H9 (cell line): Measurements from ENCODE around the gene PPP2R2B. TPM values are rescaled to one million over a fixed set of nuclear protein-coding genes. Genes with fewer than 3 reads are reported as not detected.

Experiments
- DNase-seq: peaks from one replicate; pipeline ENCODE4 v3.0.0-alpha.2; 2017
- H2AFZ ChIP-seq: one replicate; pipeline ENCODE4 v1.6.1; 2013; ENCODE audit warnings: mild to moderate bottlenecking, low read length, control low read depth, moderate library complexity
- H2AK5ac ChIP-seq: 2 replicates; pipeline ENCODE4 v1.6.1; 2013; ENCODE audit warnings: low read length, control low read depth, mixed read lengths; ENCODE audit not compliant: insufficient read length
- H2BK120ac ChIP-seq: one replicate; pipeline ENCODE4 v1.6.1; 2013; ENCODE audit warnings: low read depth, mild to moderate bottlenecking, low read length, control low read depth, inconsistent platforms; ENCODE audit not compliant: poor library complexity, severe bottlenecking
- H2BK12ac ChIP-seq: 2 replicates; pipeline ENCODE4 v1.6.1; 2013; ENCODE audit warnings: low read length, control low read depth, mixed read lengths, low read depth; ENCODE audit not compliant: insufficient read length
- H2BK15ac ChIP-seq: 2 replicates; pipeline ENCODE4 v1.6.1; 2013; ENCODE audit warnings: low read depth, low read length, control low read depth
- H2BK20ac ChIP-seq: one replicate; pipeline ENCODE4 v1.6.1; 2013; ENCODE audit warnings: low read depth, mild to moderate bottlenecking, low read length, control low read depth, inconsistent platforms; ENCODE audit not compliant: poor library complexity, severe bottlenecking
- H2BK5ac ChIP-seq: 2 replicates; pipeline ENCODE4 v1.6.1; 2013; ENCODE audit warnings: low read length, control low read depth, mixed read lengths; ENCODE audit not compliant: insufficient read length
- H3K14ac ChIP-seq: 2 replicates; pipeline ENCODE4 v1.6.1; 2013; ENCODE audit warnings: low read length, control low read depth; ENCODE audit not compliant: insufficient read depth
- H3K18ac ChIP-seq: 2 replicates; pipeline ENCODE4 v1.6.1; 2013; ENCODE audit warnings: low read depth, mild to moderate bottlenecking, mixed read lengths, low read length, control low read depth; ENCODE audit not compliant: insufficient read length
- H3K23ac ChIP-seq: 2 replicates; pipeline ENCODE4 v1.6.1; 2013; ENCODE audit warnings: low read length, control low read depth, mixed read lengths, low read depth; ENCODE audit not compliant: insufficient read length
- H3K23me2 ChIP-seq: 2 replicates; pipeline ENCODE4 v1.6.1; 2013; ENCODE audit warnings: low read depth, mild to moderate bottlenecking, mixed read lengths, low read length, control low read depth; ENCODE audit not compliant: insufficient read length, poor library complexity, severe bottlenecking
- H3K27ac ChIP-seq: 2 replicates; pipeline ENCODE4 v1.5.1; 2013; ENCODE audit warnings: low read length, control low read depth, mixed read lengths, low read depth; ENCODE audit not compliant: insufficient read length
- H3K27me3 ChIP-seq: 2 replicates; pipeline ENCODE4 v1.6.1; 2013; ENCODE audit warnings: low read length, control low read depth, inconsistent platforms; ENCODE audit not compliant: insufficient read depth
- H3K4ac ChIP-seq: 2 replicates; pipeline ENCODE4 v1.6.1; 2013; ENCODE audit warnings: low read depth, mild to moderate bottlenecking, control low read depth, inconsistent platforms, low read length, moderate library complexity
- H3K4me1 ChIP-seq: 2 replicates; pipeline ENCODE4 v1.6.1; 2013; ENCODE audit warnings: low read length, control low read depth, inconsistent platforms; ENCODE audit not compliant: insufficient read depth
- H3K4me2 ChIP-seq: 2 replicates; pipeline ENCODE4 v1.6.1; 2013; ENCODE audit warnings: low read length, control low read depth, mixed read lengths; ENCODE audit not compliant: insufficient read length, insufficient read depth
- H3K56ac ChIP-seq: 2 replicates; pipeline ENCODE4 v1.6.1; 2013; ENCODE audit warnings: low read depth, mild to moderate bottlenecking, mixed read lengths, low read length, control low read depth; ENCODE audit not compliant: insufficient read length
- H3K79me1 ChIP-seq: 2 replicates; pipeline ENCODE4 v1.6.1; 2013; ENCODE audit warnings: low read depth, mild to moderate bottlenecking, moderate library complexity, low read length, control low read depth, inconsistent platforms; ENCODE audit not compliant: insufficient read depth, poor library complexity, severe bottlenecking
- H3K79me2 ChIP-seq: 2 replicates; pipeline ENCODE4 v1.6.1; 2013; ENCODE audit warnings: low read length, control low read depth, inconsistent platforms; ENCODE audit not compliant: insufficient read depth
- H3K9ac ChIP-seq: 2 replicates; pipeline ENCODE4 v1.6.1; 2013; ENCODE audit warnings: low read length, control low read depth, mixed read lengths; ENCODE audit not compliant: insufficient read length; ENCODE audit errors: extremely low read depth
- H3K9me3 ChIP-seq: one replicate; pipeline ENCODE4 v1.6.1; 2013; ENCODE audit warnings: low read depth, low read length, inconsistent platforms; ENCODE audit not compliant: control insufficient read depth
- H3T11ph ChIP-seq: one replicate; pipeline ENCODE4 v1.6.1; 2013; ENCODE audit warnings: mild to moderate bottlenecking, low read length, control low read depth, inconsistent platforms
- H4K20me1 ChIP-seq: one replicate; pipeline ENCODE4 v1.6.1; 2013; ENCODE audit not compliant: control insufficient read depth, insufficient read length, insufficient read depth
- H4K5ac ChIP-seq: 2 replicates; pipeline ENCODE4 v1.6.1; 2013; ENCODE audit warnings: low read depth, mild to moderate bottlenecking, mixed read lengths, low read length, control low read depth; ENCODE audit not compliant: insufficient read length
- H4K8ac ChIP-seq: replicated peaks from 2 replicates; pipeline ENCODE4 v1.6.1; 2013; ENCODE audit warnings: low read length, control low read depth, mixed read lengths, low read depth; ENCODE audit not compliant: insufficient read length
- H4K91ac ChIP-seq: 2 replicates; pipeline ENCODE4 v1.6.1; 2013; ENCODE audit warnings: low read depth, mild to moderate bottlenecking, moderate library complexity, mixed read lengths, low read length, control low read depth; ENCODE audit not compliant: insufficient read length
- H3K27ac Mint-ChIP-seq, 3 experiments: 2 replicates in 2 of 3; 3 replicates in 1 of 3; pipeline ENCODE4 v1.8.0; 2020 to 2021; ENCODE audit warnings: mixed read lengths in 3 of 3, mild to moderate bottlenecking in 1 of 3, moderate library complexity in 1 of 3
- H3K27me3 Mint-ChIP-seq: 2 replicates; pipeline ENCODE4 v1.8.0; 2021; ENCODE audit warnings: low read depth, mild to moderate bottlenecking, moderate library complexity, mixed read lengths
- H3K36me3 Mint-ChIP-seq, 3 experiments: 2 replicates in 2 of 3; 3 replicates in 1 of 3; pipeline ENCODE4 v1.8.0; 2020 to 2021; ENCODE audit warnings: low read depth in 3 of 3, mixed read lengths in 3 of 3; ENCODE audit not compliant: insufficient read depth in 1 of 3
- H3K4me1 Mint-ChIP-seq, 2 experiments: 2 replicates each; pipeline ENCODE4 v1.8.0; 2020; ENCODE audit warnings: mixed read lengths in 2 of 2
- H3K4me3 Mint-ChIP-seq, 2 experiments: 2 replicates in 1 of 2; 3 replicates in 1 of 2; pipeline ENCODE4 v1.8.0; 2020 to 2021; ENCODE audit warnings: mild to moderate bottlenecking in 2 of 2, mixed read lengths in 2 of 2, moderate library complexity in 1 of 2
- H3K9me3 Mint-ChIP-seq, 2 experiments: 2 replicates in 1 of 2; 3 replicates in 1 of 2; pipeline ENCODE4 v1.8.0; 2020; ENCODE audit warnings: mild to moderate bottlenecking in 2 of 2, mixed read lengths in 2 of 2, moderate library complexity in 1 of 2
- WGBS: extraction: QIAGEN DNeasy Blood & Tissue Kit; methylation state at CpG from one replicate; pipeline ENCODE4 v1.1.7; 2013; ENCODE audit warnings: missing lambda C conversion rate, low lambda C conversion rate, mixed read lengths; ENCODE audit not compliant: insufficient read length; ENCODE audit errors: extremely low coverage; 5-methylcytosine and 5-hydroxymethylcytosine counted together
- total RNA-seq: library from RNA; stranded (reverse); gene quantifications from 2 replicates; pipeline ENCODE4 v1.2.1, GENCODE V29; 2021
- TF ChIP-seq, protein P1 (sequence below): fragments of 200-600 bp; sonication (generic); conservative IDR thresholded peaks from 3 replicates; pipeline ENCODE4 v1.8.0; 2021; ENCODE audit warnings: antibody characterized with exemption, mild to moderate bottlenecking

The PPP2R2B gene
- total RNA-seq, 1 experiment from 2014 or later: 14.3 TPM

DNA sequence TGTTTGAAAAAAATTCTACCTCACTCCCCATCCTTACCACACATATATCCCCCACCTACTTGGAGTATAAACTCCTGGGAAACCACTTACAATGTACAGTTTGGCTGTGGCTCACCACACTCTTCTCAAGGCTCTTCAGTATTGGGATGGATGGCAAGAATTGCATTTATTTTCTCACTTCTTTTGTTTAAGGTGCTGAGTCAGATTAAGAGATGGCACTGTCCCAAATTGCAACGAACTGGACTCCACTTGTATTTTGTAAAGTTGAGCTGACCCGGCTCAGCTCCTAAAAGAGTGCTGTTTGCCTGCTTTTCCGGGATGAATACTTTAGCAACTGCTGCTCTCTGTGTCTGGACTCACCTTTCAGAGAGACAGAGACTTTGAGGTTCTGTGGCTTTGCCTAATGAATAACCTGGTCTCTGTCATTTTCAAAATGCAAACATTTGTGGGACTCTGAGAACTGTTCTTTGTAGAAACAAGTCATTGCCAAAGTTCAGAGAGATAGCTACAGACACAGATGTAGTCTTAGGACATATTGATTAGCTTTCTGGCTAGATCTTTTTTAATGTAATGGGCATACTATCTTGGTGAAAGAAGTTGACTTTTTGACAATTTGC lies 42.2 kb downstream of the PPP2R2B start:
- no peaks in the 10 kb centered on the region for H3K23me2 ChIP-seq
- no peaks in the 10 kb centered on the region for H3K27me3 Mint-ChIP-seq
- no peaks in the 10 kb centered on the region for H3K9me3 ChIP-seq
- no peak overlapping the region for H3K14ac ChIP-seq
- no peak overlapping the region for H2AK5ac ChIP-seq
- H3K4me1 ChIP-seq: no peaks in the 10 kb centered on the region; the same call in 1 of the 2 replicates
- no peak overlapping the region for H4K8ac ChIP-seq
- H4K91ac ChIP-seq: no peak overlapping the region
- H3K27ac ChIP-seq: no peak overlapping the region
- no peak overlapping the region for H3K4me2 ChIP-seq
- no peak overlapping the region for H2BK5ac ChIP-seq
- H4K20me1 ChIP-seq: no peaks in the 10 kb centered on the region
- no peak overlapping the region for H4K5ac ChIP-seq
- no peak overlapping the region for H2BK20ac ChIP-seq
- no peak overlapping the region for H3K23ac ChIP-seq
- peaks cover 4 to 7% of the 10 kb centered on the region in 2 experiments; a peak in 4 of 5 replicates for H3K9me3 Mint-ChIP-seq
- no peaks in the 10 kb centered on the region for H3K79me2 ChIP-seq
- H2BK12ac ChIP-seq: no peak overlapping the region
- H2AFZ ChIP-seq: no peak overlapping the region
- no peak overlapping the region for H3K18ac ChIP-seq
- no peak overlapping the region for H3K9ac ChIP-seq
- H2BK120ac ChIP-seq: no peak overlapping the region
- peaks cover 0 to 9% (median 7%) of the 10 kb centered on the region in 3 experiments; a peak in 6 of 7 replicates for H3K36me3 Mint-ChIP-seq
- H3K79me1 ChIP-seq: no peaks in the 10 kb centered on the region
- H3K4me3 Mint-ChIP-seq: no peak overlapping the region
- no peaks in the 10 kb centered on the region for H3K27me3 ChIP-seq
- peaks cover 19 to 24% of the 10 kb centered on the region in 2 experiments for H3K4me1 Mint-ChIP-seq
- WGBS: no CpG with 5 or more reads among the region's 3 CpGs
- H3K27ac Mint-ChIP-seq: no peak overlapping the region
- H3T11ph ChIP-seq: no peak overlapping the region
- no peak for DNase-seq
- H3K56ac ChIP-seq: no peak overlapping the region
- TF ChIP-seq, protein P1, sequence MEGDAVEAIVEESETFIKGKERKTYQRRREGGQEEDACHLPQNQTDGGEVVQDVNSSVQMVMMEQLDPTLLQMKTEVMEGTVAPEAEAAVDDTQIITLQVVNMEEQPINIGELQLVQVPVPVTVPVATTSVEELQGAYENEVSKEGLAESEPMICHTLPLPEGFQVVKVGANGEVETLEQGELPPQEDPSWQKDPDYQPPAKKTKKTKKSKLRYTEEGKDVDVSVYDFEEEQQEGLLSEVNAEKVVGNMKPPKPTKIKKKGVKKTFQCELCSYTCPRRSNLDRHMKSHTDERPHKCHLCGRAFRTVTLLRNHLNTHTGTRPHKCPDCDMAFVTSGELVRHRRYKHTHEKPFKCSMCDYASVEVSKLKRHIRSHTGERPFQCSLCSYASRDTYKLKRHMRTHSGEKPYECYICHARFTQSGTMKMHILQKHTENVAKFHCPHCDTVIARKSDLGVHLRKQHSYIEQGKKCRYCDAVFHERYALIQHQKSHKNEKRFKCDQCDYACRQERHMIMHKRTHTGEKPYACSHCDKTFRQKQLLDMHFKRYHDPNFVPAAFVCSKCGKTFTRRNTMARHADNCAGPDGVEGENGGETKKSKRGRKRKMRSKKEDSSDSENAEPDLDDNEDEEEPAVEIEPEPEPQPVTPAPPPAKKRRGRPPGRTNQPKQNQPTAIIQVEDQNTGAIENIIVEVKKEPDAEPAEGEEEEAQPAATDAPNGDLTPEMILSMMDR: no peak
- H3K4ac ChIP-seq: no peak overlapping the region
- no peak overlapping the region for H2BK15ac ChIP-seq
